HG03095 (cell line): Measurements from ENCODE around the gene CDH6.

Experiments used
- ATAC-seq: cut with Tn5 transposase; IDR thresholded peaks from one replicate; pipeline ENCODE4 v1.9.1; 2021; ENCODE audit warnings: moderate library complexity; ENCODE audit not compliant: unreplicated experiment

Gene CDH6

DNA sequence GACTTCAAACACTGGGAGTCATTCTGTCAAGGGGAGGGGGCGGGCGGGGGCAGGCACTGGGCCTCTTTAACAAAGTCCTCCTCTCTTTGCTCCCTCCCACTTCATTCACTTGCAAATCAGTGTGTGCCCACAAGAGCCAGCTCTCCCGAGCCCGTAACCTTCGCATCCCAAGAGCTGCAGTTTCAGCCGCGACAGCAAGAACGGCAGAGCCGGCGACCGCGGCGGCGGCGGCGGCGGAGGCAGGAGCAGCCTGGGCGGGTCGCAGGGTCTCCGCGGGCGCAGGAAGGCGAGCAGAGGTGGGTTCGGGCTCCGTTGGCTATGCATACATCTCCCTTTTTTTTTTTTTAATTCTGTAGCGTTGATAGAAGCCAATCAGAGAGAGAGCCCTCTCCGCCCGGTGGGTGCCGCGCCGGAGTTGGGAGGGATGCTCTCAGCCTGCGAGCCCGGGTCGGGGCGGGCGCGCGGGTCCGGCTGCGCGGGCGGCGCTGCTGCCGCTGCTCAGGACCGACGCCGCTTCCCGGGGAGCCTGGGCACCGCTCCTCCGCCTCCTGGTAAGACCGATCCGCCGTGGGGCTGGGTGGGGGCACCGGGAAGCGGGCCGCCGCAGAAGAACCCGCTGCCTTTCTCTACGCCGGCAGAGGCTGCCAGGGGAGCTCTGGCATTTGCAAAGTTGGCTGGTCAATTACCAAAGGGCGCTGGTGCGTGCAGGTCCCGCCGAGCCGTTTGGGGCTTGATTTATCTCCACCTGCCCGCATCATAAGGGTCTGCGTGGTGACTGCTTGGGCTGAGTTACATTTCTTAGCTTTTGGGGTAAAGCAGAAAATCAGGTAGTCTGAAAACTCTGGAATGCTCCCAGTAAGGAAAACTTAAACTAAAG lies at the start of gene CDH6:
CDH6 (plus strand) TSS at position 96 of the 877 bp plus-strand sequence. CDS start 73,788 bp downstream, outside the sequence.
- no peak for ATAC-seq

DNA sequence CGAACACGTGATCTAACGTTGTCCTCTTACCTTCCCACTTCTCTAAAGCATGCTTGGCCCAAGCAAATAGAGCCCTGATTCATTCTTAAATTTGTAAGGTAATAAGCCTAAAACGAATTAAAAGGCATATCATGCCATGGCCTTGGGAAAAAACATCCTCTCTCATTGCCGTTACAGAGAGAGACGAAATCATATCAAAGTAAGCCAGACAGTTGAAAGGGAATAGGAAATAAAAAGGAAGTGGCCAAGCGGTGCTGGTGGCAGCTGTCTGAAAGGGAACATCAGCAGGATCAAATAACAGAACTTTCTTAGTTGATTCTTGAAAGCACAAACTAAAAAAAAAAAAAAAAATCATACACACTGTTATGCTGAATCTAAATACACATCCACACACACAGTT lies 49.1 kb upstream of the CDH6 start:
- ATAC-seq = no peak

DNA sequence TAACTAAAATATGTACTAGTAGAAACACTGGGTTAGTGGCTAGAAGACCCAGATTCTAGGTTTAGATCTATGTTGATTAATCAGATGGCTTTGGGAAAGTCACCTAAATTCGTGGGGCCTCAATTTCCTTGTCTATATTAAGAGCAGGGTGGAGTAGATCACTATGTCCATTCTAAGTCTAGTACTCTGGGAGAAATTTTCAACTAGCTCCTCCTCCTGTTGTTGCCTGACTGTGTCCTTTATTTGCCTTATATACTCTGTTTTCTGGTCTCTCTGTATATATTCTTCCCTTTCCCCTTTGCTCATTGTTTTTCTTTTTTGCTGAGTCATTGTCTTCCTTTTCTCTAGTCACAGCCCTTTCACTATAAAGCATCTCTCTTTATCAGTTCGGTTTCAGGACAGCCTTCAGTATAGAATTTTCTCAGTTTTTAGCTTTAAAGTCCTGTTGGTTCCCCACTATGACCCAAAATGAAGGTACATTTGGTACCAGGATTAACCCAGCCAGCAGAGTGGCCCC lies 44.5 kb upstream of the CDH6 start:
- ATAC-seq = no peak

DNA sequence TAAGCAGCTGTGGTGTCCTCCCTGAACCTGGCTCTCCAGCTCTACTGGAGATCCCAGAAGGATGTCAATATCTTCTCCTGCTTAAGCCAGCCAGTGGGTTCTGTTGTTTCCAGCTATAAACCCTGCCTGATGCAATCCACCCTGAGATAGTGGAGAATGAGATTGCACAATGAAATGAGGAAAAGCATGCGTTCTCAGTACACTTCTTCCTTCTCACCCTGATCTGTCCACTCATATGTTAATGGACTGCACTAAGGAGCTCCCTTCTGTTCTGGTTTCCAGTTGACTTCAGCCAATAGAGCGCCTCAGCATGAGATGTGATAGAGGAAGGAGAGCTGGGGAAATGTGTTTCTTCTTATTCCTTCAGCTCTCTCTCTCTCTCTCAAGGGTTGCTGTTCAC lies 40.0 kb upstream of the CDH6 start:
- no peak for ATAC-seq

DNA sequence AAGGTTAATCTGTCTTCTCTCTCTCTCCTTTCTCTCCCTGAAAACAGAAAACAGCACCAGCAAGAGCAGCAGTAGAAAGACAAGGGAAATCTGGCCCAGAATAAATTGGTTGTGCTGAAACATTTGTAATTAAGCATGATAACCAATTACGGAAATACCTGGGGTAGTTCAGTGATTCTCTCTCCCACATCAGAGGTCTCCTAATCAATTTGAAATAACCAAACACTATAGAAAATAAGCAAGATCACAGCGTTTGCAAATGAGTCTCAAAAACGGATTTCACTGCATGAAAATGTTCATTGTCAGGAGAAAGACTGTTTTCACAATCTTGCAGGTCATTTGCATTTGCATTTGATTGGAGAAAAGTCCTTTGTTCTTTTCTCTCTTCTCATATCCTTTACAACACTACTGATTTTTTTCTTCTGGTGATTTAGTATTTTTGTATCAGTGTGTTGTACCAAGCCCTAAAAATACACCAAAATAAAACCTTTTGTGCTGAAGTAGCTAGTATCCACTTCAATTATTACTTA lies 36.8 kb upstream of the CDH6 start:
- no peak for ATAC-seq

DNA sequence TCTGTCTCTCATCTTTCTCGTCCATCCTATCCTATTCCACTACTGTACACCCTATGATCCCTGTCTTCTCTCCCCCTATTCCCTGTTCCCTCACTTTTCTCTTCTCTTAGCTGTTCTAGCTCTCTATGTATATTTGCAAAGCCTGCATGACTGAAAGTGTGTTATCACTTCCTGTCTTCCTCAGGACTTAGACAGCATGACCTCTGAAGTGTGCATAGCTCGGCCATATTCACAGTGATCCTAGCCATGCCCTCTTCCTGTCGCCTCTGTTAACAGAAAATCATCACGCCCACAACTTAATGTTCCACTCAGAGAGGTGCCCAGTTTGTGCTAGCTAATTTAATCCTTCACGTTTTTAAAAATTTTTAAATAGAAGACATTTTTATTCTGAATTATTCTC lies 35.8 kb upstream of the CDH6 start:
- ATAC-seq = no peak

DNA sequence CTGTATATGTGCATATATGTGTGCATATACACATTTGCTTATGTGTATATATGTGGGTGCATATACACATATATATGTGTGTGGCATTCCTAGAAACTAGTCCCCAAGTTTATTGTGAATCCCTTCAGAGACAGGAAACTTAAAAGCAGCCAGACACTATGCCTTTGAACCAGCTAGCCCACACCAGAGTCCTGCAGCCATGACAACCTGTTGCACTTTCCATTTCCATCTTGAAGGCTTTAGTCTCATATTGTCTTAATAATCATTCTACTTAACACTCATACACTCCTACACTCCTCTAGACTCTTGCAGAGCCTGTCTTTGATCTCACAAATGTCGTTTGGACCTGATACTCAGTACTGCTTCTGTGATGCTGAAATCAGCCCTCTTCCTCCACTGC lies 34.8 kb upstream of the CDH6 start:
- no peak for ATAC-seq

DNA sequence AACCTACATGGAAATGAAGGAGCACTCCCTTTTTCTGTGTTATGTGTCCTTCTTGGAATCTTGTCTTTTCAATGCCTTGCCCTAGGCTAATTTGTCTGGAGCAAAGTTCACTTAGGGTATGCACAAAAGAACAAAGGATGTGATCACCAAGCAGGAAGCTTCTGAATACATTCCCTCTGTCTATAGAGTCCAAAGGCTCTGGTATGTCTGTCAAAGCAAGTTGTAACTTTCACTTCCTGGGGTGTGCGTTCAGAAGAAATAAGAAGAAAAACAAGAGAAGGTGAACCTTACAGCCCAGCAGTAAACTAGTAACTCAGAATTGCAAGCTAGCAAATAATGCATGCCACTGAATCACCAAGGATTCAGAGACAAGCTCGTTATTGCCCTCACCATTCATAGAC lies 31.7 kb upstream of the CDH6 start:
- ATAC-seq = no peak

DNA sequence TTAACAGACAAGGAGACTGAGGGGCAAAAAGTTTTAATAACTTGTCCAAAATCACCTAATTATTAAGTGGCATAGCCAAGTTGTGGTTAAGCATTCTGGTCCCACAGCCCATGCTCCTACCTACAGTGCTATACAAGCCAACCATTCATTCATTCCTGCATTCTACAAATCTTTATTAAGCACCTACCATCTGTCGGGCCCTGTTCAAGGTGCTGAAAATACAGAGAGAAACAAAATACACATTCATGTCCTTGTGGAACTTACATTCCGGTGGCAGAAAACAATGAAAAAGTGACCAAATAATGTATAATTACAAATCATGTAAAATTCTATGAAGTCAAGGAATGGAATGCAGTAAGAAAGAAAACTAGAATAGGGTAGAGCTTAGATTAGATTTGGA lies 27.8 kb upstream of the CDH6 start:
- ATAC-seq = no peak

DNA sequence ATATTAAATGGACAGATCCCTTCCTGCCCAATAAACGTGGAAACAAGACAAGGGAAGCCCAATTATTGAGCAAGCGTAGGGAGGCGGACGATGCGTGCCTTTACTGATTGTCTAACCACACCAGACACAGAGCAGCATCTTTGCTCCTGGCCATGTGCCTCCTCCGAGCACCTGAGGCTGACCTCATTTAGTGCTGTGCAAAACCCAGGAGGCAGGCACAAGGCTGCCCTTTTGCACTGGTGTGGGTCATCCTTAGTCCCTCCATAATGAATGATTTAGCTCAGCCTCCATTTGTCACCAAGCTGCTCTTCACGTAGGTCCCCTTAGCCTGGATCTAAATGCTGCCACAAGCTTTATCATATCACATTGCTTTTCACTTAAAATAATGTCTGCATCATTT lies 24.1 kb upstream of the CDH6 start:
- ATAC-seq = no peak

DNA sequence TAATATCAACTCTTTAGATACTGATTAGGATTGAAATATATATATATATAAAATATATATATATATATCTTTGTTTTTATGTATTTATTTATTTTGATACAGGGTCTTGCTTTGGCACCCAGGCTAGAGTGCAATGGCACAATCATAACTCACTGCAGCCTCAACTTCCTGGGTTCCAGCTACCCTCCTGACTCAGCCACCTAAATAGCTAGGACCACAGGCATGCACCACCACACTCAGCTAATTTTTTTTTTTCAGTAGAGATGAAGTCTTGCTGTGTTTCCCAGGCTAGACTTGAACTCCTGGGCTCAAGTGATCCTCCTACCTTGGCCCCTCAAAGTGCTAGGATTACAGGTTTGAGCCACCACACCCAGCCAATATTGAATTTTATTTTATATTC lies 20.6 kb upstream of the CDH6 start:
- ATAC-seq = no peak

DNA sequence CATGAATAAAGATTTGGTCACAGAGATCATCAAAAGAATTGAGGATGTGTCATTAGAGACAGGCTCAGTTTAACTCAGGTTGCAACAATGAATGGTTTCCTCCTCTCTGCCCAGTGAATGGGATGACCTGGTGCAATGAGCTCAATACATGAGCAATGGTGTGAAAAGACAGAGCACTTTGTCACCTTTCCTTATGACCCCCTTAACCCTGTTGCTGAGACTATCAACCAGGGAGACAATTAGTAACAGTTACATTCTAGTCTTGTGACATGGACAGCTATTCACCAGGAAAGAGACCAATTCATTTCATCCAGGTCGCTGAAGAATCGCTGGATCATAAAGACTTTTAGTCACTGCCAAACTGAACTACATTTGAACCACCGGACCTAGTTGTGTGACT lies 19.9 kb upstream of the CDH6 start:
- no peak for ATAC-seq

DNA sequence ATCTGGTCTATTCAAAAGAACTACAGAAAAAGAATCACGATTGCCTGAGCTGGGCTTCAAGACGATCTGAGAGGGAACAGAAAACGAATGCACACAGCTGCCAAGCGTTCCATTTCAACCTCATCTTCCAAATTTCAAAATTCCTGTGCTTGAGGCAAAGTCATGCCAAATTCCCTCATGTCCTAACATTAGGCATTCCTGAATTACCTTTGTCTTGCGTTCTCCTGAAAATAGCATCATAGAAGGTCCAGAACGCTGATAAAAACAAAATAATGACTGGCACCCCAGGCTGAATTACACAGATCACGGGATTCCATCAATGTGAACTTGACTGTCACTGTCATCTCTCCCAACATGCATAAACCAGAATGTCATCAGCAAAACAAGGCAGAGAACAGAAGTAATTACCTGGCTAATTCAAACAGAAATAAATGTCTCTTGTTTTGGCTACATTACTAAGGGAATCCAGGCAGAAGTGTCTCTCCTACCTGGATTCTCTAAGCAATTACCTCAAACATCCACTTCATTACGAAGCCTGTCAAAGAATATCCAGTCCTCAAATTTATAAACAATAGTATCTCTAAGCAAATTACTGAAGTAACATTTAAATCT lies 12.0 kb upstream of the CDH6 start:
- ATAC-seq = no peak

DNA sequence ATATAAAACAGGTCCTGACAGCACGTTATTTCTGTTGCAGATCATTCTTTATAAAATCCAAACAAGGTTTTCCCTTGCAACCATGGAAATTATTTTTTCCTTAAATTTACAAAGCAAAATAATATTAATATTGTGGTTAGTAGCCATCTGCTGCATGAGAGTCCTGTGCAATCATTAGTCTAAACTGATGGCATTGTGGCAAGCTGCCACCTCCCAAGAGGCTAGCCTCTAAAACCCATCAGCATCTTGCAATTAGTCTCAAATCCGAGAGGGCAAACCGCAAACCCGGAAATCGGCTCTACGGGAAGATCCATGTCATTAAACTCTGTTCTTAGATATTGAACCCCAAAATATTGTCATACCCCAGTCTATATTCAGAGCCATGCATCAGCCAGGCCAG lies 11.3 kb upstream of the CDH6 start:
- no peak for ATAC-seq

DNA sequence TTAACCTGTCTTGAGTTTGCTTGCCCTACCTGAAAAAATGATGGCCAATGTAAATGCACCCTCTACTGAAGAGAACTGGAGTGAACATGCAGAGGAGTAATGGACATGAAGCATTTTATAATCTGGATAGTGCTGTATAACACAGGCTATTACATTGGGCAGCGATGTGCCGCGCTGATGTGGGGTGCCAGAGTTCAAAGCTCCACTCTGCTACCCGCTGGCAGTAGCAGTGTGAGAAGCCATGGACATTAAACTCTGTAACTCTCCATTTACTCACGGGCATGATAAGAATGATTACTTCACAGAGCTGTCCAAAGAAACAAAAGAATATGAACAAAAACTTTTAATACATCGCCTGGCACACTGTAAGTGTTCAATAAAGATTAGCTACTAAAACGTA lies 7.5 kb upstream of the CDH6 start:
- no peak for ATAC-seq

DNA sequence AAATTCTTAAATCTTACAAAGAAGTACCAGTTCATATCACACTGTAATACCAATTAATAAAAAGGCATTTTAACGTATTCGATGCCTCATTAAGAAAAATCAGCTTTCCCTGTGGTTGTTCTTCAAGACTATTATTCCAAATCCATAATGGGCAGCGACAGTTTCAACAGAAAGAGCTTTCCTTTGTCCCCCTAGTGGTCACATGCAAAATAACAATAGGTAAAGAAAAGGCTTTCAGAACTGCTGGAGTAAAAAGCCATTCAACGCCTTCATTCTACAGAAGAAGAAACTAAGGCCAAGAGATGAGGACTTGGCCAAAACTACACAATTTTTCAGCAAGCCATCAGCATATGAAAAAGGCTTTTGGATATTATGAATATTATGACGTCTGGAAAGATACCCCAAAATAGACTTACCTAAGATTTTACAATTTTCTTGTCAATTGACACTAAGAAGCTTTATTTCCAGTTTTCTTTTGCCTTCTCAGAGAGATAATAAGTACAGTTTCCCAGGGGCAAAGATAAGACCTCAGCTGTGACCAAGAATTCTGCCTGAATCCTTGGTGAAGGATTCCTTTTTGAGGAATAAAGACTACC lies 6.7 kb upstream of the CDH6 start:
- ATAC-seq = no peak

DNA sequence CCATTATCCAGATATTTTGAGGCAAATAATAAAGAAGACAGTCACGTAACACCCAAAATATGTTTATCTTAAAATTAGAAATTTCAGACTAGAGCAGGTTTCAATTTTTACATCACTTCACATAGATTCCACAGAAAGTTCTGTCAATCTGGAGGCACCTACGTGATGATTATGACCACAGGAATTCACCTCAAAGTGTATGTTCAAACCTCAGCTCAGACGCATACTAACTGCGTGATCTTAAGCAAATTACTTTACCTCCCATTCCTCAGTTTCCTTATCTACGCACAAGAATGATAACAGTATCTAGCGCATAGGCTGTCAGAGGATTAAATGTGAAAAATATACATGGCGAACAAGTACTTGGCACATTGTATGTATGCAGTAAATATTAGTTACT lies 5.9 kb upstream of the CDH6 start:
- ATAC-seq = no peak

DNA sequence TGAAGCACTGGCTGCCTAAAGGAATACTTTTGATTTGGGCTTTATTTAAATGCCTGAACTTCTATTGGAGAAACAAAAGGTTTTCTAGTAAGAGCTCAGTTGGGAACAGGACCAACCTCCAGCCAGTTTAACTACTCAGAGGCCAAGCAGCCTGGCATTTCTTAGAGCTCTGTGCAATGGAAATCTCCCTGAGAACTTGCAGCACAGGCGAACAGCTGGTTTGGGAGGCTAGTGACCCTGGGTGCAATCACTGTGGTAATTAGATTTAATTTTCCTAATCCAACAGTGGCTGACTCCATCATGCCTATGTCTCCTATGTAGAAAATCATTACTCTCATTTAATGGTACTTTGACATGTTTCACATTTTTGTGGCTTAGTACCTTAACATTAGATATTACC lies 1.0 kb upstream of the CDH6 start:
- no peak for ATAC-seq

DNA sequence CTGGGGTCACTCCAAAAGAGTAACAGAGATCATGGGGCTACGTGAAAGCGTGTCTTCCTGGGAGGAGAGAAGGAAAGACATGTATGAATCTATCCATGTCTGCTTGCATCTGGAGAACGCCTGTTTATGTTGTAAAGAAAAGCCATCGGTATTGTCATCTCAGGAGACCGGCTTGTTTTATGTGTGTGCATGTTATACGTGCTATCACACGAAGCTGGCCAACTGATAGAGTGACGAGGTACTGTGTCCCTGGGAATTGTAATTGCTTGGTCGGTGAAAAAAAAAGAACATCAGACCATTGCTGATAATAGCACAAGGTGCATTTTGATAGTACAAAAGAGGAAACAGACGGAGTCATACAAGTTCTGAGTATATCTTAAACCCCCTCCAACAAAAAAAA lies 370 bp upstream of the CDH6 start:
- ATAC-seq = no peak

DNA sequence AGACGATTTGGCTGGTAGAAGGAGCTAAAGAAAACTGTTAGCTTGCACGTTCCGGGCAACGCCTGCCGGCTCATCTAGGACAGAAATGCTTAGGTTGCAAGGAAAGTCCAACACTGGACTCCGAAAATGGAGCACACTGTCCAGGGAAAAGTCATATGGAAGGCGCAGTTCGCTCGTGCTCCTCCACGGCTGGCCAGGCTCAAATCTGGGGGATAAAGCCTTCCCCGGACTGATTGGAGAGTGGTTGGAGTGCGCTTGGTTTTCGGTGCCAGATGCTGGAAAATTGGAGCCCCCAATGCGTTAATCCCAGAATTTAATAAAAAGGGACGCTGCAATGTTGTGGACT lies 955 bp downstream of the CDH6 start:
- no peak for ATAC-seq

DNA sequence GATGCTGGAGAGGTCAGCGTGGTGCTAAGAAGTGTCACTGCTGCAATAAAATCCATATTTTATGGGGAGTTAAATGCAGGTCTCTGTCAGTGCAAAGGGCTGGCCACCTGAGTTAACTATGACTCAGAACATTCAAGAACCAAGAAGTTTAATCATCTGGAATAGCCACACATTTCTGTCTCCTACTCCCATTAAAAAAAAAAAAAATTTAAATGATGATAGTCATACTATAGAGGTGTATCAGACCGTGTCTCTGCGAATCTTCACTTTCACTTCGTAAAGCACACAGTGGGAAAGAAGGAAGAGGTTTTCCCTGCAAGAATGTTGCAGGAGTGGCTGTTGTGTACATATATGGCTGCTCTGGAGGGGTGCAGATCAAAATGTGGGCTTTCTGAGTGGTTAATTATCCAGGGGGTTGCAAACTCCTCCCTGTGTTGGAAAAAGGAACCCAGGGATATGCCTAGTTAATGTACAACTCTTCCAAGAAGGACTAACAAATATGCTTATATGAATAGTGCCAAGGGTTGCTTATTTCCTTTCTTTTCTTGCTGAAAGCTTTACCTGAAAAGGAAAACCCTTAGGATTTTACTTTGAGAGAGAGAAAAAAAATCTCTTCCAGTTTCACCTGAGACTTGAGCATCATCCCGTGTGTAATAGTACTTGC lies 1.5 kb downstream of the CDH6 start:
- no peak for ATAC-seq
